ENCODE results near the gene FAM20C. TPM values are rescaled to one million over a fixed set of nuclear protein-coding genes. Genes with fewer than 3 reads are reported as not detected.

FAM20C gene
- total RNA-seq, 2 experiments from 2014 or later = not detected

- no peak overlapping the region for H3K27ac ChIP-seq (ENCODE audit: low read depth, low read length, poor library complexity, severe bottlenecking)
- TF ChIP-seq, protein P1, sequence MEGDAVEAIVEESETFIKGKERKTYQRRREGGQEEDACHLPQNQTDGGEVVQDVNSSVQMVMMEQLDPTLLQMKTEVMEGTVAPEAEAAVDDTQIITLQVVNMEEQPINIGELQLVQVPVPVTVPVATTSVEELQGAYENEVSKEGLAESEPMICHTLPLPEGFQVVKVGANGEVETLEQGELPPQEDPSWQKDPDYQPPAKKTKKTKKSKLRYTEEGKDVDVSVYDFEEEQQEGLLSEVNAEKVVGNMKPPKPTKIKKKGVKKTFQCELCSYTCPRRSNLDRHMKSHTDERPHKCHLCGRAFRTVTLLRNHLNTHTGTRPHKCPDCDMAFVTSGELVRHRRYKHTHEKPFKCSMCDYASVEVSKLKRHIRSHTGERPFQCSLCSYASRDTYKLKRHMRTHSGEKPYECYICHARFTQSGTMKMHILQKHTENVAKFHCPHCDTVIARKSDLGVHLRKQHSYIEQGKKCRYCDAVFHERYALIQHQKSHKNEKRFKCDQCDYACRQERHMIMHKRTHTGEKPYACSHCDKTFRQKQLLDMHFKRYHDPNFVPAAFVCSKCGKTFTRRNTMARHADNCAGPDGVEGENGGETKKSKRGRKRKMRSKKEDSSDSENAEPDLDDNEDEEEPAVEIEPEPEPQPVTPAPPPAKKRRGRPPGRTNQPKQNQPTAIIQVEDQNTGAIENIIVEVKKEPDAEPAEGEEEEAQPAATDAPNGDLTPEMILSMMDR (conservative IDR thresholded peaks at IDR 0.05; ENCODE audit: low read length) = no peak
- no peak for TF ChIP-seq EZH2phosphoT487 (IDR thresholded peaks at IDR 0.05; ENCODE audit: borderline replicate concordance, low read depth, low read length)
- no peak for DNase-seq (ENCODE audit: low spot score)
- H3K4me1 ChIP-seq (ENCODE audit: insufficient read depth, low read length, poor library complexity, severe bottlenecking) = no peaks in the 10 kb centered on the region
- intact Hi-C loops (cut with micrococcal nuclease; ENCODE audit: unreplicated experiment) = no loop called here
- H2AFZ ChIP-seq (ENCODE audit: low read length) = no peak overlapping the region
- ChIA-PET CTCF (ENCODE audit: unreplicated experiment) (no interaction called here), POLR2A (no interaction called here)
- BruUV-seq (replicated peaks) = no TSS peak
- no peaks in the 10 kb centered on the region for H3K36me3 ChIP-seq (ENCODE audit: insufficient read depth, low read length)
- no peaks in the 10 kb centered on the region for H3K9me2 ChIP-seq (ENCODE audit: insufficient read depth, low read length)
- H3K4me3 ChIP-seq (ENCODE audit: low read depth, low read length, poor library complexity, severe bottlenecking) = no peak overlapping the region
- no peaks in the 10 kb centered on the region for H4K20me1 ChIP-seq (ENCODE audit: insufficient read depth, low read length)
- H3K9me3 ChIP-seq (ENCODE audit: low read length) = no peaks in the 10 kb centered on the region
- H3K79me2 ChIP-seq (ENCODE audit: insufficient read depth, low read depth, low read length) = no peaks in the 10 kb centered on the region
- H3K4me2 ChIP-seq (ENCODE audit: low read length) = no peak overlapping the region
Measured at GRCh38 chr7:302054-302992, 110.0 kb downstream of the FAM20C start.

DNA sequence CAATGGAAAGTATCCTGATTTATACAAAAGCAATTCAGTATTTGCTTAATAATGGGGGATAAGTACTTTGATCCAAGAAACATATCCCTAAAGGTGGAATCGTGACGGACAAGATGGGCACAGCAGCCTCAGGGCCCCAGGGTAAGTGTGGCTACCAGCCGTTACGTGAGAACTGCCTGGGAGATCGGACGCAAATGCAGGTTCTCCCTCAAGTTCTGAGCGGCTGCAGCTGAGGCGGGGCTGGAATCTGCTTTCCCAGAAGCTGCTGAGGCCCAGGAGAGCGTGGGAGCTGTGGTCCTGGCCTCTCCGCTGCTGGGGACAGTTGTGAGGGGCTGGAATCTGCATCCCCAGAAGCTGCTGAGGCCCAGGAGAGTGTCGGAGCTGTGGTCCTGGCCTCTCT, 111.1 kb downstream of the FAM20C start:
- no peaks in the 10 kb centered on the region for H3K9me2 ChIP-seq (ENCODE audit: insufficient read depth, low read length)
- no peaks in the 10 kb centered on the region for H3K36me3 ChIP-seq (ENCODE audit: insufficient read depth, low read length)
- H4K20me1 ChIP-seq (ENCODE audit: insufficient read depth, low read length) = no peaks in the 10 kb centered on the region
- intact Hi-C loops (cut with micrococcal nuclease; ENCODE audit: unreplicated experiment) = no loop called here
- POLR2A ChIA-PET = interaction anchor here (0.8 kb wide), 1 partner anchor 457 kb away, joined by 3 read pairs; no protein-coding TSS in a partner anchor
- DNase-seq (ENCODE audit: low spot score) = no peak
- H3K9me3 ChIP-seq (ENCODE audit: low read length) = no peaks in the 10 kb centered on the region
- no TSS peak for BruUV-seq (replicated peaks)
- H2AFZ ChIP-seq (ENCODE audit: low read length) = no peak overlapping the region
- H3K4me1 ChIP-seq (ENCODE audit: insufficient read depth, low read length, poor library complexity, severe bottlenecking) = no peaks in the 10 kb centered on the region
- no peak overlapping the region for H3K27ac ChIP-seq (ENCODE audit: low read depth, low read length, poor library complexity, severe bottlenecking)
- TF ChIP-seq, protein P1 (conservative IDR thresholded peaks at IDR 0.05; ENCODE audit: low read length) = no peak
- TF ChIP-seq EZH2phosphoT487 (IDR thresholded peaks at IDR 0.05; ENCODE audit: borderline replicate concordance, low read depth, low read length) = no peak
- no peak overlapping the region for H3K4me3 ChIP-seq (ENCODE audit: low read depth, low read length, poor library complexity, severe bottlenecking)
- no peaks in the 10 kb centered on the region for H3K79me2 ChIP-seq (ENCODE audit: insufficient read depth, low read depth, low read length)
- CTCF ChIA-PET (ENCODE audit: unreplicated experiment) = no interaction called here
- no peak overlapping the region for H3K4me2 ChIP-seq (ENCODE audit: low read length)
